NT2/D1 (cell line): Measurements from ENCODE around the gene SCAMP2.

ENCODE experiments used
- SUZ12 ChIP-seq: IDR thresholded peaks from 2 replicates; pipeline ENCODE4 v1.6.1; 2011; ENCODE audit not compliant: insufficient read length, insufficient read depth; ENCODE audit errors: extremely low read depth
- YY1 ChIP-seq: IDR thresholded peaks from 2 replicates; pipeline ENCODE4 v1.6.1; 2011; ENCODE audit not compliant: insufficient read length, insufficient read depth
- ZNF274 ChIP-seq: IDR thresholded peaks from 2 replicates; pipeline ENCODE4 v1.6.1; 2011; ENCODE audit warnings: mild to moderate bottlenecking, low read depth, low read length

GRCh38 chr15:74829991-74830390, 43.2 kb downstream of the SCAMP2 start:
- no peak for TF ChIP-seq ZNF274
- no peak for TF ChIP-seq YY1
- TF ChIP-seq SUZ12: no peak
